HL-60 (cell line): Measurements from ENCODE around the gene RAB44.

ENCODE experiments used
- DNase-seq, 2 experiments: peaks; one replicate each; pipeline ENCODE4 v3.0.0-alpha.2; 2010 to 2020; ENCODE audit warnings: low read depth in 1 of 2, low spot score in 1 of 2
- H3K27ac ChIP-seq: fragments of 250-450 bp; sonication (Bioruptor Pico); replicated peaks from 2 replicates; pipeline ENCODE4 v1.5.1; 2020; ENCODE audit warnings: mild to moderate bottlenecking, moderate library complexity
- H3K27me3 ChIP-seq: fragments of 250-450 bp; sonication (Bioruptor Pico); 2 replicates; pipeline ENCODE4 v1.5.1; 2021; ENCODE audit warnings: mild to moderate bottlenecking, moderate library complexity; ENCODE audit not compliant: insufficient read depth, poor library complexity, severe bottlenecking
- H3K4me3 ChIP-seq: replicated peaks from 2 replicates; pipeline ENCODE4 v1.5.1; 2011; ENCODE audit warnings: mild to moderate bottlenecking, control low read depth, low read length; ENCODE audit not compliant: insufficient read depth
- GABPA ChIP-seq: IDR thresholded peaks from 2 replicates; pipeline ENCODE4 v1.6.1; 2012; ENCODE audit warnings: low read depth
- POLR2AphosphoS5 ChIP-seq: IDR thresholded peaks from 2 replicates; pipeline ENCODE4 v1.6.1; 2012; ENCODE audit warnings: low read depth
- SPI1 ChIP-seq: IDR thresholded peaks from 2 replicates; pipeline ENCODE4 v1.6.1; 2012; ENCODE audit warnings: low read depth, mild to moderate bottlenecking, borderline replicate concordance
- TF ChIP-seq, protein P1 (sequence below): IDR thresholded peaks from 2 replicates; pipeline ENCODE4 v1.6.1; 2012; ENCODE audit warnings: low read depth; ENCODE audit not compliant: insufficient replicate concordance
- TF ChIP-seq, protein P2 (sequence below): IDR thresholded peaks from one replicate; pipeline ENCODE4 v1.5.1; 2011; ENCODE audit warnings: low read length, control low read depth, inconsistent platforms; ENCODE audit not compliant: insufficient read depth

RAB44 gene

DNA sequence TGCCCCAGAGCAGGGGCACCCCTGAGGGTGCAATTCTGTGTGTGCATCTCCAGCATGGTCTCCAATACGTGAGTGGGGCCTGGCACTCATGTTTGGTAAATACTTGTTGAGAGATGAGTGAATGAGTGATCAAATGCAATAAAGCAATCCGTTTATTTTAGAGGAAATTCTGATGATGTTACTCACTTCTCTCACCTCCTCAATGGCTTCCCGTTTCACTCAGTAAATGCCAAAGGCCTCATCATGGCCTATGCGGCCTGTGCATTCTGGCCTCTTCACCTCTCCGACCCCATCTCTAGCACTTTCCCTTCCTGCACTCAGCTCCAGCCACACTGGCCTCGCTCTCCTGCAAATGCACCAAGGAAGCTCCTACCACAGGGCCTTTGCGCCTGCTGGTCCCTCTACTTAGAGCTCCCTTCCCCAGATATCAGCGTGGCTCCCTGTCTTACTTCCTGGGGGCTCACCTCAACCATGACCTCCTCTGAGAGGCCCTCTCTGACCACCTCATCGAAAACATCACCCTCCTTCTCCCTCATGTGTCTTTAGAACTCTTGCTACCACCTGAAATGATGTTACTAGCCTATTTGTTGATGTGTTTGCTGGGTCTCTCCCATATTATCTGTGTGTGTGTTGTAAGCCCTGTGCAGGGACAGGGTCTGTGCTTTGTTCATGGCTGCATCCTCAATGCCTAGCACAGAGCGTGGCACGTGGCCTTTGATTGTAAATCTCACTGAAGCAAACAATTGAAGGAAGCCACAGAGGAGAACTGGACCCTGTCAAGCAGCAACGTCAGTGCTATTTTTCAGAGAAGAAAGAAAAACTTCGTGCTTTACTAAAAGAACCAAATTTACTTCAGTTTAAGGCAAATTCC is 42.6 kb downstream of the RAB44 start:
- no peak for DNase-seq
- Histone ChIP-seq H3K27ac (no peak overlapping the region), H3K27me3 (no peaks in the 10 kb centered on the region), H3K4me3 (no peak overlapping the region)
- no peak for TF ChIP-seq SPI1
- TF ChIP-seq, protein P1, sequence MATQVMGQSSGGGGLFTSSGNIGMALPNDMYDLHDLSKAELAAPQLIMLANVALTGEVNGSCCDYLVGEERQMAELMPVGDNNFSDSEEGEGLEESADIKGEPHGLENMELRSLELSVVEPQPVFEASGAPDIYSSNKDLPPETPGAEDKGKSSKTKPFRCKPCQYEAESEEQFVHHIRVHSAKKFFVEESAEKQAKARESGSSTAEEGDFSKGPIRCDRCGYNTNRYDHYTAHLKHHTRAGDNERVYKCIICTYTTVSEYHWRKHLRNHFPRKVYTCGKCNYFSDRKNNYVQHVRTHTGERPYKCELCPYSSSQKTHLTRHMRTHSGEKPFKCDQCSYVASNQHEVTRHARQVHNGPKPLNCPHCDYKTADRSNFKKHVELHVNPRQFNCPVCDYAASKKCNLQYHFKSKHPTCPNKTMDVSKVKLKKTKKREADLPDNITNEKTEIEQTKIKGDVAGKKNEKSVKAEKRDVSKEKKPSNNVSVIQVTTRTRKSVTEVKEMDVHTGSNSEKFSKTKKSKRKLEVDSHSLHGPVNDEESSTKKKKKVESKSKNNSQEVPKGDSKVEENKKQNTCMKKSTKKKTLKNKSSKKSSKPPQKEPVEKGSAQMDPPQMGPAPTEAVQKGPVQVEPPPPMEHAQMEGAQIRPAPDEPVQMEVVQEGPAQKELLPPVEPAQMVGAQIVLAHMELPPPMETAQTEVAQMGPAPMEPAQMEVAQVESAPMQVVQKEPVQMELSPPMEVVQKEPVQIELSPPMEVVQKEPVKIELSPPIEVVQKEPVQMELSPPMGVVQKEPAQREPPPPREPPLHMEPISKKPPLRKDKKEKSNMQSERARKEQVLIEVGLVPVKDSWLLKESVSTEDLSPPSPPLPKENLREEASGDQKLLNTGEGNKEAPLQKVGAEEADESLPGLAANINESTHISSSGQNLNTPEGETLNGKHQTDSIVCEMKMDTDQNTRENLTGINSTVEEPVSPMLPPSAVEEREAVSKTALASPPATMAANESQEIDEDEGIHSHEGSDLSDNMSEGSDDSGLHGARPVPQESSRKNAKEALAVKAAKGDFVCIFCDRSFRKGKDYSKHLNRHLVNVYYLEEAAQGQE: no peak
- no peak for TF ChIP-seq GABPA
- no peak for TF ChIP-seq POLR2AphosphoS5
- TF ChIP-seq, protein P2, sequence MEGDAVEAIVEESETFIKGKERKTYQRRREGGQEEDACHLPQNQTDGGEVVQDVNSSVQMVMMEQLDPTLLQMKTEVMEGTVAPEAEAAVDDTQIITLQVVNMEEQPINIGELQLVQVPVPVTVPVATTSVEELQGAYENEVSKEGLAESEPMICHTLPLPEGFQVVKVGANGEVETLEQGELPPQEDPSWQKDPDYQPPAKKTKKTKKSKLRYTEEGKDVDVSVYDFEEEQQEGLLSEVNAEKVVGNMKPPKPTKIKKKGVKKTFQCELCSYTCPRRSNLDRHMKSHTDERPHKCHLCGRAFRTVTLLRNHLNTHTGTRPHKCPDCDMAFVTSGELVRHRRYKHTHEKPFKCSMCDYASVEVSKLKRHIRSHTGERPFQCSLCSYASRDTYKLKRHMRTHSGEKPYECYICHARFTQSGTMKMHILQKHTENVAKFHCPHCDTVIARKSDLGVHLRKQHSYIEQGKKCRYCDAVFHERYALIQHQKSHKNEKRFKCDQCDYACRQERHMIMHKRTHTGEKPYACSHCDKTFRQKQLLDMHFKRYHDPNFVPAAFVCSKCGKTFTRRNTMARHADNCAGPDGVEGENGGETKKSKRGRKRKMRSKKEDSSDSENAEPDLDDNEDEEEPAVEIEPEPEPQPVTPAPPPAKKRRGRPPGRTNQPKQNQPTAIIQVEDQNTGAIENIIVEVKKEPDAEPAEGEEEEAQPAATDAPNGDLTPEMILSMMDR: no peak

DNA sequence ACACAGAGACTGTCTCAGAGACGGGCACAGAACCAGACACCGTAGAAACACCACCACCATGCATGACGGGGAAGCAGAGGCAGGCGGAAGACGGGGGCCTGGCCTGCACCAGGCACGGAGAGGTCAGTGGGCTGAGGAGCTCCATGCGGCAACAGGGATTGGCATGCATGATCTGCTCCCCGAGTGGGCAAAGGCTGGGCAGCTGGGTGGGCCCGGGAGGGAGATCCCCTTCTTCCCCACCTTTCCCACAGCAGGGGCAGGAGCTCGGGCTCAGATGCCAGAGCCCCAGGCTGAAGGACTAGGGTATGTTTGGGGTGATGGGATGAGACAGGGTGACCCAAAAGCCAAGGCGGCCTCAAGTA is 43.2 kb downstream of the RAB44 start:
- H3K27ac ChIP-seq: no peak overlapping the region
- no peaks in the 10 kb centered on the region for H3K27me3 ChIP-seq
- DNase-seq: no peak
- TF ChIP-seq GABPA (no peak), SPI1 (no peak), POLR2AphosphoS5 (no peak)
- TF ChIP-seq, protein P1: no peak
- TF ChIP-seq, protein P2: no peak
- no peak overlapping the region for H3K4me3 ChIP-seq

DNA sequence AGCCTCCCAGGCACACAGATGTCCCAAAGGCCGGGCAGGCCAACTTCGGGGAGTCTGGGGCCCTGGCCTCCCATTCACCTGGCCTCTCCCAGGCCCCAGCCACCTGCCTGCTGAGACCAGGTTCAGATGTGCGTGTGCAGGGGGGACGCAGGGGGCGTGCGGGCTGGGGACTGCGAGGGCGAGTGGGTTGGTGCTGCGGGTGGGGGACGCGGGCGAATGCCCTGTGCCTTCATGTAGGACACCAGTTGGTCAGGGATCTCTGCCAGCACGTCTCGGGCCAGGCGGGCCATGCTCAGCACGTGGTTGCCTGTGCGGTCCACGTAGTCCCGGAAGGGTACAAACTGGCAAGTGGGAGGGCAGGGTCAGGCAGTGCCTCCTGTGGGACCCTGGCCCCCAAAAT is 44.5 kb downstream of the RAB44 start:
- TF ChIP-seq, protein P1: no peak
- TF ChIP-seq SPI1 (no peak), GABPA (no peak), POLR2AphosphoS5 (no peak)
- TF ChIP-seq, protein P2: no peak
- Histone ChIP-seq H3K4me3 (no peak overlapping the region), H3K27ac (no peak overlapping the region), H3K27me3 (no peaks in the 10 kb centered on the region)
- no peak for DNase-seq
